ENCODE measurements around the gene SH3RF2.

DNA sequence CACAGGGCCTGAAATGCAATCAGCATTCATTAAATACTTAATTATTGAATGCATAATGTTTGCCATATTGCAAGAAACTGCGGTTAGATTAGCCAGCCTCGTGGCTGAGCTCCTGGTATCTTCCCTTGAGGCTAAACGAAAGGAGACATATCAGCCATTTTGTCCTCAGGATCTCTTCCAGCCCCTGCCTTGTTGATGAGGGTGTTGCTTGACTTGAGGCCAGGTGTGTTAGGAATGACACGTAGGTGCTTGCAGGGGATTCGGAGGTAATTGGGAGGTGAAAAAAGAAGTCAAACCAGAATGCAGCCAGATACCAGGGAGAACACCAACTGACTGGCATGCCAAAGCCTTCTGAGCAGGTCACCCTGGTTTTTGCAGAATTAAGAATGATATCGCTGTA, 12.5 kb downstream of the SH3RF2 start:
- TF ChIP-seq MTA3 (IDR thresholded peaks at IDR 0.05; ENCODE audit: borderline replicate concordance) (no peak), RAD21 (CRISPR knock-in tag; conservative IDR thresholded peaks at IDR 0.05 in 1 of 2, IDR thresholded peaks at IDR 0.05 in 1 of 2) (no peak), SETDB1 (IDR thresholded peaks at IDR 0.05; ENCODE audit: low read length) (no peak), MYC (IDR thresholded peaks at IDR 0.05; ENCODE audit: low read depth, low read length) (no peak), MYC (CRISPR knock-in tag; IDR thresholded peaks at IDR 0.05; ENCODE audit: borderline replicate concordance, low read depth) (no peak), RBM14 (IDR thresholded peaks at IDR 0.05; ENCODE audit: borderline replicate concordance, insufficient read depth, low read depth, low read length) (no peak), PHF20 (IDR thresholded peaks at IDR 0.05; ENCODE audit: partially characterized antibody) (no peak)

Data from K562 (cell line).